HepG2 (cell line): Measurements from ENCODE around the gene PITHD1. TPM values are rescaled to one million over a fixed set of nuclear protein-coding genes. Genes with fewer than 3 reads are reported as not detected.

Source experiments
- DNMT1 ChIP-seq: sonication (generic); formaldehyde crosslinking; IDR thresholded peaks from 2 replicates; pipeline ENCODE4 v1.5.1; 2020; ENCODE audit warnings: mild to moderate bottlenecking, missing genetic modification reagents
- ISX ChIP-seq: sonication (generic); formaldehyde crosslinking; conservative IDR thresholded peaks from 2 replicates; pipeline ENCODE4 v1.5.0; 2020; ENCODE audit warnings: missing genetic modification reagents
- REPIN1 ChIP-seq: sonication (generic); formaldehyde crosslinking; IDR thresholded peaks from 2 replicates; pipeline ENCODE4 v1.8.0; 2022; ENCODE audit warnings: missing genetic modification reagents, low read depth, mild to moderate bottlenecking, borderline replicate concordance
- SIN3A ChIP-seq: IDR thresholded peaks from 2 replicates; pipeline ENCODE4 v1.6.1; 2011; ENCODE audit warnings: low read depth, mild to moderate bottlenecking, control low read depth, low read length, borderline replicate concordance
- SOX13 ChIP-seq, 3 experiments: fragments of 450-650 bp in 1 of 3; sonication (generic) in 1 of 3; formaldehyde crosslinking in 1 of 3; IDR thresholded peaks in 2 of 3; conservative IDR thresholded peaks in 1 of 3; 2 replicates each; pipeline versions ENCODE4 v1.5.0 to v1.6.1; 2016 to 2020; ENCODE audit warnings: antibody characterized with exemption in 1 of 3, mild to moderate bottlenecking in 1 of 3, missing compliant biosample characterization in 1 of 3, missing genetic modification reagents in 1 of 3, moderate library complexity in 1 of 3
- THYN1 ChIP-seq: sonication (generic); formaldehyde crosslinking; IDR thresholded peaks from 2 replicates; pipeline ENCODE4 v1.8.1; 2023; ENCODE audit warnings: low read depth, mild to moderate bottlenecking, moderate library complexity, missing genetic modification reagents, borderline replicate concordance
- ZBTB44 ChIP-seq: sonication (generic); formaldehyde crosslinking; IDR thresholded peaks from 2 replicates; pipeline ENCODE4 v1.4.0; 2020; ENCODE audit warnings: missing genetic modification reagents
- ZNF660 ChIP-seq: sonication (generic); formaldehyde crosslinking; IDR thresholded peaks from 2 replicates; pipeline ENCODE4 v1.5.1; 2020; ENCODE audit warnings: mild to moderate bottlenecking, low read depth, missing genetic modification reagents, borderline replicate concordance
- ZNF720 ChIP-seq: sonication (generic); formaldehyde crosslinking; IDR thresholded peaks from 2 replicates; pipeline ENCODE4 v1.4.0; 2020; ENCODE audit warnings: missing genetic modification reagents
- ZNF768 ChIP-seq: sonication (generic); formaldehyde crosslinking; IDR thresholded peaks from 2 replicates; pipeline ENCODE4 v1.4.0; 2020; ENCODE audit warnings: missing genetic modification reagents
- ZSCAN20 ChIP-seq: sonication (generic); formaldehyde crosslinking; IDR thresholded peaks from 2 replicates; pipeline ENCODE4 v1.4.0; 2020; ENCODE audit warnings: missing genetic modification reagents, mild to moderate bottlenecking, borderline replicate concordance
- ZSCAN29 ChIP-seq: sonication (generic); formaldehyde crosslinking; conservative IDR thresholded peaks from 2 replicates; pipeline ENCODE4 v1.4.0; 2020; ENCODE audit warnings: mild to moderate bottlenecking, missing genetic modification reagents
- polyA plus RNA-seq, 8 experiments: library from polyadenylated mRNA; depleted of rRNA in 3 of 8; stranded (reverse) in 7 of 8; unstranded in 1 of 8; fragments of >200 nt; fragmentation: Illumina TruSeq in 4 of 8; extraction: Trizol in 4 of 8; gene quantifications; 2 replicates each; pipeline versions ENCODE4 v1.2.1 to v1.2.3, GENCODE V29; 2011 to 2016; ENCODE audit warnings: low read depth in 4 of 8, missing spikeins in 1 of 8, mixed read lengths in 1 of 8; ENCODE audit not compliant: insufficient read depth in 1 of 8
- total RNA-seq, 5 experiments: library from RNA; depleted of rRNA; stranded (reverse); fragments of >200 nt; fragmentation: Illumina TruSeq; extraction: Trizol; gene quantifications; 2 replicates each; pipeline ENCODE4 v1.2.3, GENCODE V29; 2016; ENCODE audit warnings: low read depth in 1 of 5
- TF ChIP-seq, protein P1 (sequence below): sonication (generic); formaldehyde crosslinking; IDR thresholded peaks from 2 replicates; pipeline ENCODE4 v1.5.0; 2020; ENCODE audit warnings: missing genetic modification reagents
- TF ChIP-seq, protein P2 (sequence below): sonication (generic); formaldehyde crosslinking; IDR thresholded peaks from 2 replicates; pipeline ENCODE4 v1.4.0; 2020; ENCODE audit warnings: mild to moderate bottlenecking, missing genetic modification reagents
- TF ChIP-seq, protein P3 (sequence below): sonication (generic); formaldehyde crosslinking; IDR thresholded peaks from one replicate; pipeline ENCODE4 v1.5.1; 2020; ENCODE audit warnings: mild to moderate bottlenecking, missing genetic modification reagents; ENCODE audit errors: not compliant biosample characterization

PITHD1 gene
- total and polyA plus RNA-seq, 2 of the 13 experiments (the other 11 are each of a cell fraction or from before 2014, with no cell fraction given), result 28.0 to 37.3 TPM

DNA sequence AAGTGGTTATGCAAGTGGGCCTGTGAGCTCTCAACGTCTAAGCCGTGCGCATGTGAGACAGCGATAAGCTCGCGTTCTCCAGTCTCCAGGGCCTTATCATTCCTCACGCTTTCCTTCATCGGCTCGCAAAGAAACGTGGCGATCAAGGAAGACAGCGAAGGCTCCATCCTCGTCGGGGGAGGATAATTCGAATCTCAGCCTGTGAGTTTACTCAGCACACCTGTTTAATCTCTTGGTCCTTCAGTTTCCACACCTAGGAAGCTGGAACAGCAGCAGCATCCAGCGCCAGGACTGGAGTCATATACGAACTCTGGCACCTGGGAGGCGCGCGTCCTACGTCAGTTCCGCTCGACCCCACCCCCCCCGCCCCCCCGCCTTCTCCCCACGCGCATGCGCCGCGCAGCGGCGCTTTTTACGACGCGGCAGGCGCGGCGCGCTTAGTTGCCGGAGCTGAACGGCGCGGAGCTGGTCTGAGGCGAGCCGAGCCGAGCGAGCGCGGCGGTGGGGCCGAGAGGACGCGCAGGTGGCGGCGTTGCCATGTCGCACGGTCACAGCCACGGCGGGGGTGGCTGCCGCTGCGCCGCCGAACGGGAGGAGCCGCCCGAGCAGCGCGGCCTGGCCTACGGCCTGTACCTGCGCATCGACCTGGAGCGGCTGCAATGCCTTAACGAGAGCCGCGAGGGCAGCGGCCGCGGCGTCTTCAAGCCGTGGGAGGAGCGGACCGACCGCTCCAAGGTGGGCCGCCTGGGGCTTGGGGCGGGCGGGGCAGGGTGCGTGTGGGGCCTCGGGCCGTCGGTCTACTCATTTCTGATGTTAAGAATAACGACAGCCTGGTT is at the start of gene PITHD1 (continued):
- TF ChIP-seq ZBTB44 (CRISPR knock-in tag), result no peak; the same call in 1 of the 2 replicates
- peak; percentile 87; the same call in 1 of the 2 replicates for TF ChIP-seq DNMT1
- TF ChIP-seq, protein P1, sequence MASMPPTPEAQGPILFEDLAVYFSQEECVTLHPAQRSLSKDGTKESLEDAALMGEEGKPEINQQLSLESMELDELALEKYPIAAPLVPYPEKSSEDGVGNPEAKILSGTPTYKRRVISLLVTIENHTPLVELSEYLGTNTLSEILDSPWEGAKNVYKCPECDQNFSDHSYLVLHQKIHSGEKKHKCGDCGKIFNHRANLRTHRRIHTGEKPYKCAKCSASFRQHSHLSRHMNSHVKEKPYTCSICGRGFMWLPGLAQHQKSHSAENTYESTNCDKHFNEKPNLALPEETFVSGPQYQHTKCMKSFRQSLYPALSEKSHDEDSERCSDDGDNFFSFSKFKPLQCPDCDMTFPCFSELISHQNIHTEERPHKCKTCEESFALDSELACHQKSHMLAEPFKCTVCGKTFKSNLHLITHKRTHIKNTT (CRISPR knock-in tag), result 0 out of 2 replicates have a peak, but pooled peaks have one; percentile 25
- TF ChIP-seq ZNF768 (CRISPR knock-in tag), result peak; percentile 54; the same call in 1 of the 2 replicates
- TF ChIP-seq REPIN1 (CRISPR knock-in tag), result peak; percentile 68
- peak; percentile 84; the same call in 1 of the 2 replicates for TF ChIP-seq ISX (CRISPR knock-in tag)
- 0 out of 2 replicates have a peak, but pooled peaks have one; percentile 62 for TF ChIP-seq ZNF720
- TF ChIP-seq ZNF660, result no peak
- TF ChIP-seq ZSCAN29, result 0 out of 2 replicates have a peak, but pooled peaks have one; percentile 59
- TF ChIP-seq, protein P2, sequence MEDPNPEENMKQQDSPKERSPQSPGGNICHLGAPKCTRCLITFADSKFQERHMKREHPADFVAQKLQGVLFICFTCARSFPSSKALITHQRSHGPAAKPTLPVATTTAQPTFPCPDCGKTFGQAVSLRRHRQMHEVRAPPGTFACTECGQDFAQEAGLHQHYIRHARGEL (CRISPR knock-in tag), result 0 out of 2 replicates have a peak, but pooled peaks have one; percentile 42
- TF ChIP-seq SIN3A, result peak; percentile 65; the same call in 1 of the 2 replicates
- peak; percentile 73; the same call in 1 of the 2 replicates for TF ChIP-seq ZSCAN20
- TF ChIP-seq THYN1 (CRISPR knock-in tag), result no peak
- TF ChIP-seq, protein P3, sequence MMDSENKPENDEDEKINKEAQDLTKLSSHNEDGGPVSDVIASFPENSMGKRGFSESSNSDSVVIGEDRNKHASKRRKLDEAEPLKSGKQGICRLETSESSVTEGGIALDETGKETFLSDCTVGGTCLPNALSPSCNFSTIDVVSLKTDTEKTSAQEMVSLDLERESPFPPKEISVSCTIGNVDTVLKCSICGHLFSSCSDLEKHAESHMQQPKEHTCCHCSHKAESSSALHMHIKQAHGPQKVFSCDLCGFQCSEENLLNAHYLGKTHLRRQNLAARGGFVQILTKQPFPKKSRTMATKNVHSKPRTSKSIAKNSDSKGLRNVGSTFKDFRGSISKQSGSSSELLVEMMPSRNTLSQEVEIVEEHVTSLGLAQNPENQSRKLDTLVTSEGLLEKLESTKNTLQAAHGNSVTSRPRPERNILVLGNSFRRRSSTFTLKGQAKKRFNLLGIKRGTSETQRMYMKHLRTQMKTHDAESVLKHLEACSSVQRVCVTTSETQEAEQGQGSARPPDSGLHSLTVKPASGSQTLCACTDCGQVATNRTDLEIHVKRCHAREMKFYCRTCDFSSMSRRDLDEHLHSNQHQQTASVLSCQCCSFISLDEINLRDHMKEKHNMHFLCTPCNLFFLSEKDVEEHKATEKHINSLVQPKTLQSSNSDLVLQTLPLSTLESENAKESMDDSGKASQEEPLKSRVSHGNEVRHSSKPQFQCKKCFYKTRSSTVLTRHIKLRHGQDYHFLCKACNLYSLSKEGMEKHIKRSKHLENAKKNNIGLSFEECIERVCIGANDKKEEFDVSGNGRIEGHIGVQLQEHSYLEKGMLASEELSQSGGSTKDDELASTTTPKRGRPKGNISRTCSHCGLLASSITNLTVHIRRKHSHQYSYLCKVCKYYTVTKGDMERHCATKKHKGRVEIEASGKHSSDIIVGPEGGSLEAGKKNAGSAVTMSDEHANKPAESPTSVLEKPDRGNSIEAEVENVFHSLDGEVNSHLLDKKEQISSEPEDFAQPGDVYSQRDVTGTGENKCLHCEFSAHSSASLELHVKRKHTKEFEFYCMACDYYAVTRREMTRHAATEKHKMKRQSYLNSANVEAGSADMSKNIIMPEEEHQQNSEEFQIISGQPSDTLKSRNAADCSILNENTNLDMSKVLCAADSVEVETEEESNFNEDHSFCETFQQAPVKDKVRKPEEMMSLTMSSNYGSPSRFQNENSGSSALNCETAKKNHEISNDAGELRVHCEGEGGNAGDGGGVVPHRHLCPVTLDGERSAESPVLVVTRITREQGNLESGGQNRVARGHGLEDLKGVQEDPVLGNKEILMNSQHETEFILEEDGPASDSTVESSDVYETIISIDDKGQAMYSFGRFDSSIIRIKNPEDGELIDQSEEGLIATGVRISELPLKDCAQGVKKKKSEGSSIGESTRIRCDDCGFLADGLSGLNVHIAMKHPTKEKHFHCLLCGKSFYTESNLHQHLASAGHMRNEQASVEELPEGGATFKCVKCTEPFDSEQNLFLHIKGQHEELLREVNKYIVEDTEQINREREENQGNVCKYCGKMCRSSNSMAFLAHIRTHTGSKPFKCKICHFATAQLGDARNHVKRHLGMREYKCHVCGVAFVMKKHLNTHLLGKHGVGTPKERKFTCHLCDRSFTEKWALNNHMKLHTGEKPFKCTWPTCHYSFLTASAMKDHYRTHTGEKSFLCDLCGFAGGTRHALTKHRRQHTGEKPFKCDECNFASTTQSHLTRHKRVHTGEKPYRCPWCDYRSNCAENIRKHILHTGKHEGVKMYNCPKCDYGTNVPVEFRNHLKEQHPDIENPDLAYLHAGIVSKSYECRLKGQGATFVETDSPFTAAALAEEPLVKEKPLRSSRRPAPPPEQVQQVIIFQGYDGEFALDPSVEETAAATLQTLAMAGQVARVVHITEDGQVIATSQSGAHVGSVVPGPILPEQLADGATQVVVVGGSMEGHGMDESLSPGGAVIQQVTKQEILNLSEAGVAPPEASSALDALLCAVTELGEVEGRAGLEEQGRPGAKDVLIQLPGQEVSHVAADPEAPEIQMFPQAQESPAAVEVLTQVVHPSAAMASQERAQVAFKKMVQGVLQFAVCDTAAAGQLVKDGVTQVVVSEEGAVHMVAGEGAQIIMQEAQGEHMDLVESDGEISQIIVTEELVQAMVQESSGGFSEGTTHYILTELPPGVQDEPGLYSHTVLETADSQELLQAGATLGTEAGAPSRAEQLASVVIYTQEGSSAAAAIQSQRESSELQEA, result no peak
- TF ChIP-seq SOX13 (IDR thresholded peaks at IDR 0.05), result 0 out of 2 replicates have a peak, but pooled peaks have one; percentile 10
- TF ChIP-seq SOX13 (CRISPR knock-in tag; conservative IDR thresholded peaks at IDR 0.05 in 1 of 2, IDR thresholded peaks at IDR 0.05 in 1 of 2), result 0 out of 4 replicates have a peak, but pooled peaks of 1 of the 2 experiments have one; percentile 20
